Measurements from ENCODE around the gene GAA.

The GAA gene

DNA sequence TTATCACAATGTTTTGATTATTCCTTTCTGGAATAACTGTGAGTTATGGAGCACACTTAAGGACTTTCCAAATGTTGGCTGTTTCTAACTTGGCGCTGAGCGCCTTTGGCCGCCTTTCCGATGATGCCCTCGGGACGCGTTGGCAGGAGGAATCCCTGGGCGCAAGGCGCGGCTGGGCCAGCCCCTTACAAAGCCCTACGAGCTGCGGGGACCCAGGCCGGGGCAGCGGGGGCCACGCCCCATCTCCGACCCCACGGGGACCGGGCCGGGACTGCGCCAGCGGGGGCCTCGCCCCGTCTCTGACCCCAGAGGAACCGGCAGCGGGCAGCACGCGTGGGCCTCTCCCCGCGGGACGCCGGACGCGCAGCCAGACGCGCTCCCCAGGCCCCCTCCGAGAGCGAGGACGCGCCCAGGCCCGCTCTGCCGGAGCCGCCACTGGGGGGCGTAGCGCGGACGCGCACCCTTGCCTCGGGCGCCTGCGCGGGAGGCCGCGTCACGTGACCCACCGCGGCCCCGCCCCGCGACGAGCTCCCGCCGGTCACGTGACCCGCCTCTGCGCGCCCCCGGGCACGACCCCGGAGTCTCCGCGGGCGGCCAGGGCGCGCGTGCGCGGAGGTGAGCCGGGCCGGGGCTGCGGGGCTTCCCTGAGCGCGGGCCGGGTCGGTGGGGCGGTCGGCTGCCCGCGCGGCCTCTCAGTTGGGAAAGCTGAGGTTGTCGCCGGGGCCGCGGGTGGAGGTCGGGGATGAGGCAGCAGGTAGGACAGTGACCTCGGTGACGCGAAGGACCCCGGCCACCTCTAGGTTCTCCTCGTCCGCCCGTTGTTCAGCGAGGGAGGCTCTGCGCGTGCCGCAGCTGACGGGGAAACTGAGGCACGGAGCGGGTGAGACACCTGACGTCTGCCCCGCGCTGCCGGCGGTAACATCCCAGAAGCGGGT is at the start of gene GAA:
GAA (plus strand) TSS at position 571 of the 935 bp plus-strand sequence. CDS start 3,006 bp downstream, outside the sequence.
- DNase-seq = peak; percentile 76

DNA sequence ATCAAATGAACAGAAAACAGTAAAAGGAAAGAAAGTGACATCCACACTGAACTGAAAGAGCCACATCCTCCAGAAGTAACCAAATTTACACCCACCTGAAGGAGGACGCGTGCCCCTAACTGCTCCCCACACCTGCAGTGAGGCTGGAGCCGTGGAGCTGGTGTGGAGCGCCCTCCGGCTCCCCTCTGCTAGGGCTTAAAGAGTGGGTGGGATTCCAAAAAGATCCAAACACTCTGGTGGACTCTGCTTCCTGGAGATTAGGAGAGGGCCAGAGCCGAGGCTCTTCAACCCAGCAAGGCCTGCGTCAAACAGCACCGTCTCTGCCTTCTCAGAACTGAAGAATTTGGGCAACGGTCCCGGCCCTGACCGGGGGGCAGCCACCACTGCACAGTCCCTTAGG is 49.7 kb upstream of the GAA start:
- no peak for DNase-seq

GRCh38 chr17:80053102-80053501 is 48.3 kb upstream of the GAA start:
- DNase-seq = no peak

DNA sequence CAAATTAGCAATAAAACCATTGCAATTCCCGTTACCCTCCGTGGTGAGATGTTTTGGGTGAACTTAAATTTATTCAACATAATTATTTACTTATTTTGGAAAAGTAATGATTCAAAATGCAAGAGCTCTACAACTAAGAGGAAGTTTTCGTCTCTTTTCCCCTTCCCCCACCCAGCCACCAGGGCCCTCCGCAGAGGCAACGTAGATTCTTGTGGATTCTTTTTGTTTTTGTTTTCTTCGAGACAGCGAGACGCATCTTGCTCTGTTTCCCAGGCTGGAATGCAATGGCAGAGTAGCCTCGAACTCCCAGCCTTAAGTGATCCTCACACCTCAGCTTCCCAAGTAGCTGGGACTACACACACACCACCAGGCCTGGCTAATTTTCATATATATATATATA is 45.8 kb upstream of the GAA start:
- DNase-seq = no peak

DNA sequence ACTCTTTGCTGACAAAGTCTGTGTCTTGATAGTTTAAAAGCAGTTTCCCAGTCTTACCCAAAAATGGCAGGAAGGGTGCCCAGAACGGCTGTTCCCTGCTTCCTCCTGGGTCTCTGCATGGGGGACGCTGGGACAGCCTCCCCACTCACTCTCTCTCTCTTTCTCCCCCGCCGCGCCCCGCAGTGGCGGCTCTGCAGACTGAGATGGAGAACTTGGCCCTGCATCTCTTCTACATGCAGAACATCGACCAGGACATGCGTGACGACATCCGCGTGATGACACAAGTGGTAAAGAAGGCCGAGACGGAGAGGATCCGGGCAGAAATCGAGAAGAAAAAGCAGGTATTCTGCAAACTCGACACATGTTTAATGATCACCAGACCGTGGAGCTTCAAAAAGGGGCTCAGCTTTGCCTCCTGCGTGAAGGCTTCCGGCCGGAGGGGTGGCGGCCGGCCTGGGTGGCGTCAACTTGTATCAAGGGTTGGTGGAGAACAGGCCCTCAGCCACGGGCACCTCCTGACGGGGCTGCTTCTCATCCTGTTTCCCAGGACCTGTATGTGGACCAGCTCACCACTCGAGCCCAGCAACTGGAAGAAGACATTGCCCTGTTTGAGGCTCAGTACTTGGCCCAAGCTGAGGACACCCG is 42.9 kb upstream of the GAA start:
- DNase-seq = no peak

GRCh38 chr17:80060644-80061043 is 40.7 kb upstream of the GAA start:
- no peak for DNase-seq

- no peak for DNase-seq
Observed at GRCh38 chr17:80061421-80061820, 40.0 kb upstream of the GAA start.

- DNase-seq = no peak
Observed at GRCh38 chr17:80063830-80064585, 37.4 kb upstream of the GAA start.

DNA sequence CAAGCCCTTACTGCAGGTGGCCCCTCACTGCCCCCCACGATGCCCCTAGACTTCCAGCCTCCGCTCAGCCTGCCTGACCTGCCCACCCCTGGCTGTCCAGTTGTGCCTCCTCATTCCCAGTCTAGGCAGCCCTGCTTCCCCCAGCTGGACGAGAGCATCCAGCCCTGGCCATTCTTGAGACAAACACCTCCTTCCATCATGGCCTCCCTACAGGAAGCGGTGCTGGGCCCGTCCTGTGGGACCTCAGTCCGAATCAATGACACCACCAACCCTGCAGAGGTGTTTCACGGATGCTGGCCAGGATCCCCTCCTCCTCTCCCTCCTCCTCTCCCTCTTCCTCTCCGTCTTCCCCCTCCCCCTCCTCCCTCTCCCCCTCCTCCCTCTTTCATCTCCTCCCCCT is 36.7 kb upstream of the GAA start:
- DNase-seq = no peak

- no peak for DNase-seq
Observed at GRCh38 chr17:80065478-80066170, 35.8 kb upstream of the GAA start.

DNA sequence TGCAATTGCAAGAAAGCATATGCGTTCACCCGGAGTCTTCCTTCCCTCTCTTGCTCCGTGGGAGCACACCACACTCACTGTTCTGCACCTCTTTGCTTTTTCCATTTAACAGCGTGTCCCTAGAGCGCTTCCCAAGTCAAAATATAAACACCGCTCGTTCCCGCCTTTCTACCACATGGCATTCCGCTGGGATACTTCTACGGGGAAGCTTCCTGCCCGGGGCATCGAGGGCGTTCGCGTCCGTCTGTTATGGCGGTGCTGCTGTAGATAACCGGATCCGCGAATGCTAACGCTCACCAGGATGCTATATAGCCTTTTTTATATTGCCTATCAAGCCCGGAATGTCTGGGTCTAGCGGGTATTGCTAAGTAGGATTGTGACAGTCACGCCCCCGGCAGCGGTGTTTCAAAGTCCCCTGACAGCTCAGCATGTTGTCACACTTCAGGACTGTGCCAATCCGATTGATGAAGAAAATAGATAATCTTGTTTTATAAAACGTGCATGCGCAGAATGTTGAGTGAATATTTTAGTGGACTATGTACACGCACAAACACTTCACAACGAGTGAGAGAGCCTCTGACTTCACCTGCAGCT is 33.9 kb upstream of the GAA start:
- no peak for DNase-seq

GRCh38 chr17:80068301-80069222 is 32.8 kb upstream of the GAA start:
- no peak for DNase-seq

- no peak for DNase-seq
Observed at GRCh38 chr17:80070375-80071115, 30.8 kb upstream of the GAA start.

- no peak for DNase-seq
Observed at GRCh38 chr17:80071116-80071841, 30.1 kb upstream of the GAA start.

DNA sequence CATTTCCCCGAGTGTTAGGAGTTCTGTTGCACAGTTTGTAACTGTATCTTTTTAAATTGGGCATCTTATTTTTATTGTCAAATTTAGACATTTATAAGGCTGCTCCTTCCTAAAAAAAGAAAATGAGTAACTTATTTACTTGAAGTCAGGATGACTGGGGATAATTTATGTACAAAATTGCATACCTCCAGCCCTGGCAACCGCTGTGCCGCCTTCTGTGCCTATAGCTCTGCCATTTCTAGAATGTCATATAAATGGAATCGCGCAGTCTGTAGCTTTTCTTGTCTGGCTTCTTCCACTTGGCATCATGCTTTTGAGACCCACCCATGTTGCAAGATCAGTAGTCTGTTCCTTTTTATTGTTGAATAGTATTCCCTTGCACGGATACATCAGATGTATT is 29.0 kb upstream of the GAA start:
- no peak for DNase-seq

DNA sequence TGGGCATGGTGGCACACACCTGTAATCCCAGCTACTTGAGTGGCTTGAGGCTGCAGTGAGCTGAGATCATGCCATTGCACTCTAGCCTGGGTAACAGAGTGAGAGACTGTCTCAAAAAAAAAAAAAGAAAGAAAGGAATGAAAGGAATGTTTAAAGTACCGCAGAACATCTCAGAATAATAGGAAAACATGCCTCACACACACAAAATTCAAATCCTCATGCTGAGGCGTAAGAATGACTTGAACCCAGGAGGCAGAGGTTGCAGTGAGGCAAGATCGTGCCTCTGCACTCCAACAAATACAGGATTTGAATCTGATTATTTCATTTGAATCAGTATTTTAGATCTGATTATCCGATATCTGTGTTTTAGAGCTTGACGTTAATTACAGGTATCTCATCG is 21.3 kb upstream of the GAA start:
- DNase-seq = no peak

- DNase-seq = no peak
Observed at GRCh38 chr17:80081596-80081995, 19.8 kb upstream of the GAA start.

- no peak for DNase-seq
Observed at GRCh38 chr17:80082403-80083135, 18.8 kb upstream of the GAA start.

- DNase-seq = no peak
Observed at GRCh38 chr17:80083136-80083661, 18.2 kb upstream of the GAA start.

Data from NK-92 treated with Interleukin-12 subunit alpha and Interleukin-12 subunit beta, amount 100 ng/mL, for 24 hours (cell line).